ENCODE results near the gene VDAC1. TPM values are rescaled to one million over a fixed set of nuclear protein-coding genes. Genes with fewer than 3 reads are reported as not detected.
"Not testable (repeated sequence)": the region's sequence is repeated elsewhere in the genome, so short reads cannot be mapped to it uniquely, and the experiment has no call there.

Gene VDAC1
- total RNA-seq, 1 experiment from 2014 or later: 303 TPM

DNA sequence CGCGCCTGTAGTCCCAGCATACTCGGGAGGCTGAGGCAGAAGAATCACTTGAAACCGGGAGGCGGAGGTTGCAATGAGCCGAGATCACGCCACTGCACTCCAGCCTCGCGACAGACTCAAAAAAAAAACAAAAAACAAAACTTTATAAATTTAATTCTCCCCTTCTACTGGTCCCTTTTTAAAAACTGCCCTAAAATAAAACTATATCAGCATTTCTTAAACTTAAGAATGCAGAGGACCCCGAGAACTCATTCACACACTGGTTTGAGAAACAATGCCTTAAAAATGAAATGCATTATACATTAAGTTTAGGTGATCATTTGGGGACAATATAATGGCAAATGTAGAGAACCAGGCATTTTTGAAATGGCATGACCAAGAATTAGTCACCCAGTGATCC, 38.7 kb downstream of the VDAC1 start:
- H3K9ac ChIP-seq (ENCODE audit: low read length): no peak overlapping the region
- 0 out of 2 replicates have a peak, but pooled peaks cover 4% of the 10 kb centered on the region for H3K36me3 ChIP-seq (ENCODE audit: insufficient read depth, low read length)
- no peaks in the 10 kb centered on the region for H3K9me3 ChIP-seq (ENCODE audit: low read length)
- H4K20me1 ChIP-seq (ENCODE audit: insufficient read depth, low read depth, low read length): no peaks in the 10 kb centered on the region
- no peak overlapping the region for H3K4me2 ChIP-seq (ENCODE audit: low read depth, low read length, poor library complexity, severe bottlenecking)
- peaks cover 69% of the 10 kb centered on the region for H3K79me2 ChIP-seq (ENCODE audit: low read length)
- no peak overlapping the region for H2AFZ ChIP-seq (ENCODE audit: low read length)
- H3K4me1 ChIP-seq (ENCODE audit: low read length): peaks cover 38% of the 10 kb centered on the region
- H3K27ac ChIP-seq (ENCODE audit: low read length): no peak overlapping the region
- no peak overlapping the region for H3K4me3 ChIP-seq (ENCODE audit: low read length)
- no peaks in the 10 kb centered on the region for H3K9me2 ChIP-seq (replicated peaks; ENCODE audit: insufficient read depth, low read length)
- DNase-seq: no peak
- H3K27me3 ChIP-seq (ENCODE audit: low read length): no peaks in the 10 kb centered on the region

- no peak overlapping the region for H2AFZ ChIP-seq (ENCODE audit: low read length)
- H3K9me3 ChIP-seq (ENCODE audit: low read length): no peaks in the 10 kb centered on the region
- peaks cover 32% of the 10 kb centered on the region for H3K4me1 ChIP-seq (ENCODE audit: low read length)
- H3K79me2 ChIP-seq (ENCODE audit: low read length): peaks cover 84% of the 10 kb centered on the region
- no peaks in the 10 kb centered on the region for H4K20me1 ChIP-seq (ENCODE audit: insufficient read depth, low read depth, low read length)
- H3K27ac ChIP-seq (ENCODE audit: low read length): no peak overlapping the region
- H3K4me2 ChIP-seq (ENCODE audit: low read depth, low read length, poor library complexity, severe bottlenecking): no peak overlapping the region
- no peak overlapping the region for H3K4me3 ChIP-seq (ENCODE audit: low read length)
- no peak overlapping the region for H3K9ac ChIP-seq (ENCODE audit: low read length)
- H3K27me3 ChIP-seq (ENCODE audit: low read length): no peaks in the 10 kb centered on the region
- peaks cover 12% of the 10 kb centered on the region; the same call in 1 of the 2 replicates for H3K36me3 ChIP-seq (ENCODE audit: insufficient read depth, low read length)
- no peak for DNase-seq
- no peaks in the 10 kb centered on the region for H3K9me2 ChIP-seq (replicated peaks; ENCODE audit: insufficient read depth, low read length)
Measured at GRCh38 chr5:133963493-133964128, 41.2 kb downstream of the VDAC1 start.

GRCh38 chr5:133962801-133963476, 41.8 kb downstream of the VDAC1 start:
- Histone ChIP-seq H3K9me2 (replicated peaks; ENCODE audit: insufficient read depth, low read length) (no peaks in the 10 kb centered on the region), H3K4me3 (ENCODE audit: low read length) (no peak overlapping the region), H3K4me1 (ENCODE audit: low read length) (peaks cover 34% of the 10 kb centered on the region), H3K27ac (ENCODE audit: low read length) (no peak overlapping the region), H4K20me1 (ENCODE audit: insufficient read depth, low read depth, low read length) (no peaks in the 10 kb centered on the region), H3K36me3 (ENCODE audit: insufficient read depth, low read length) (peaks cover 12% of the 10 kb centered on the region; the same call in 1 of the 2 replicates), H3K9me3 (ENCODE audit: low read length) (no peaks in the 10 kb centered on the region), H3K9ac (ENCODE audit: low read length) (no peak overlapping the region), H2AFZ (ENCODE audit: low read length) (no peak overlapping the region), H3K27me3 (ENCODE audit: low read length) (no peaks in the 10 kb centered on the region), H3K79me2 (ENCODE audit: low read length) (peaks cover 80% of the 10 kb centered on the region), H3K4me2 (ENCODE audit: low read depth, low read length, poor library complexity, severe bottlenecking) (no peak overlapping the region)
- no peak for DNase-seq

- H3K4me2 ChIP-seq (ENCODE audit: low read depth, low read length, poor library complexity, severe bottlenecking): no peak overlapping the region
- no peaks in the 10 kb centered on the region for H3K27me3 ChIP-seq (ENCODE audit: low read length)
- H3K4me1 ChIP-seq (ENCODE audit: low read length): peaks cover 33% of the 10 kb centered on the region
- no peak overlapping the region for H3K27ac ChIP-seq (ENCODE audit: low read length)
- no peaks in the 10 kb centered on the region for H4K20me1 ChIP-seq (ENCODE audit: insufficient read depth, low read depth, low read length)
- no peak overlapping the region for H3K4me3 ChIP-seq (ENCODE audit: low read length)
- no peaks in the 10 kb centered on the region for H3K9me2 ChIP-seq (replicated peaks; ENCODE audit: insufficient read depth, low read length)
- H3K79me2 ChIP-seq (ENCODE audit: low read length): peaks cover 72% of the 10 kb centered on the region
- no peak overlapping the region for H3K9ac ChIP-seq (ENCODE audit: low read length)
- peaks cover 12% of the 10 kb centered on the region; the same call in 1 of the 2 replicates for H3K36me3 ChIP-seq (ENCODE audit: insufficient read depth, low read length)
- no peak overlapping the region for H2AFZ ChIP-seq (ENCODE audit: low read length)
- no peak for DNase-seq
- no peaks in the 10 kb centered on the region for H3K9me3 ChIP-seq (ENCODE audit: low read length)
Measured at GRCh38 chr5:133962131-133962530, 42.6 kb downstream of the VDAC1 start.

DNA sequence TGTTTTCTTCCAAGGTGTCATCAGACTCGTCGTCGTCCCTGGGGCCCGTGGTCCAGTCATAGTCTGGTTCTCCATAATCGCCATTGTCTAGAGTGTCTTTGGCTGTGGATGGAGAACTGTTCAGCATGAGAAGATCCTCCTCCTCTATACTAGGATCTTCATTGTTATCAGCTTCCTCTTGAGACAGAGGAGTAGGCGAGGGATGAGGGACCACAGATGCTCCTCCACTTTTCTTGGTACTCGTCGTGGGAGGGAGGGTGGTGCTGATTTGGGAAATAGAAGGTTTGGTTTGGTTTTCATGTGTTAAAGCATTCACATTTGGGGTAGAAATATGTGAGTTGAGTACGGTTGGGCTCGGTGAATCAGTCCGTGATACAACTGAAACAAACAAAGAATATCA, 45.1 kb downstream of the VDAC1 start:
- Histone ChIP-seq H3K9me3 (ENCODE audit: low read length) (no peaks in the 10 kb centered on the region), H3K4me1 (ENCODE audit: low read length) (peaks cover 25% of the 10 kb centered on the region), H2AFZ (ENCODE audit: low read length) (no peak overlapping the region), H3K79me2 (ENCODE audit: low read length) (peaks cover 47% of the 10 kb centered on the region), H3K4me2 (ENCODE audit: low read depth, low read length, poor library complexity, severe bottlenecking) (no peak overlapping the region), H3K27me3 (ENCODE audit: low read length) (no peaks in the 10 kb centered on the region), H3K9ac (ENCODE audit: low read length) (no peak overlapping the region), H3K36me3 (ENCODE audit: insufficient read depth, low read length) (peaks cover 24% of the 10 kb centered on the region; the same call in 1 of the 2 replicates), H4K20me1 (ENCODE audit: insufficient read depth, low read depth, low read length) (no peaks in the 10 kb centered on the region), H3K4me3 (ENCODE audit: low read length) (no peak overlapping the region), H3K27ac (ENCODE audit: low read length) (no peak overlapping the region), H3K9me2 (replicated peaks; ENCODE audit: insufficient read depth, low read length) (no peaks in the 10 kb centered on the region)
- no peak for DNase-seq

GRCh38 chr5:133957591-133957990, 47.2 kb downstream of the VDAC1 start:
- no peaks in the 10 kb centered on the region for H3K9me2 ChIP-seq (replicated peaks; ENCODE audit: insufficient read depth, low read length)
- peaks cover 23% of the 10 kb centered on the region for H3K4me1 ChIP-seq (ENCODE audit: low read length)
- H3K36me3 ChIP-seq (ENCODE audit: insufficient read depth, low read length): peaks cover 24% of the 10 kb centered on the region; the same call in 1 of the 2 replicates
- DNase-seq: no peak
- no peaks in the 10 kb centered on the region for H3K27me3 ChIP-seq (ENCODE audit: low read length)
- H3K4me2 ChIP-seq (ENCODE audit: low read depth, low read length, poor library complexity, severe bottlenecking): no peak overlapping the region
- H3K9ac ChIP-seq (ENCODE audit: low read length): no peak overlapping the region
- H4K20me1 ChIP-seq (ENCODE audit: insufficient read depth, low read depth, low read length): no peaks in the 10 kb centered on the region
- no peak overlapping the region for H3K4me3 ChIP-seq (ENCODE audit: low read length)
- H3K79me2 ChIP-seq (ENCODE audit: low read length): peaks cover 26% of the 10 kb centered on the region
- H2AFZ ChIP-seq (ENCODE audit: low read length): no peak overlapping the region
- no peaks in the 10 kb centered on the region for H3K9me3 ChIP-seq (ENCODE audit: low read length)
- H3K27ac ChIP-seq (ENCODE audit: low read length): 0 out of 2 replicates have a peak overlapping the region, but pooled peaks have one; percentile 13

DNA sequence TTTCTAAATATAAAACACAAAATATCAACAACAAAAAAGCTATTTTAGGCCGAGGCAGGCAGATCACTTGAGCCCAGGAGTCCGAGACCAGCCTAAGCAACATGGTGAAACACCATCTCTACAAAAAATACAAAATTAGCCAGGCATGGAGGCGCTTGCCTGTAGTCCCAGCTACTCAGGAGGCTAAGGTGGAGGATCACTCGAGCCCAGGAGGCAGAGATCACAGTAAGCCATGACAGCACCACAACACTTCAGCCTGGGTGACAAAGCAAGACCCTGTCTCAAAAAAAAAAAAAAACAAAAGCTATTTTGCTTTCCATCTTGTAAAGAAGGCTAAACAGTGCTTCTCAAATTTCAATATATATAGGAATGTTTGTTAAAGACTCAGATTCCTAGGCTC, 47.7 kb downstream of the VDAC1 start:
- peaks cover 24% of the 10 kb centered on the region; the same call in 1 of the 2 replicates for H3K36me3 ChIP-seq (ENCODE audit: insufficient read depth, low read length)
- H3K4me1 ChIP-seq (ENCODE audit: low read length): peaks cover 19% of the 10 kb centered on the region
- H3K79me2 ChIP-seq (ENCODE audit: low read length): peaks cover 21% of the 10 kb centered on the region
- no peak overlapping the region for H2AFZ ChIP-seq (ENCODE audit: low read length)
- H3K27ac ChIP-seq (ENCODE audit: low read length): no peak overlapping the region
- H4K20me1 ChIP-seq (ENCODE audit: insufficient read depth, low read depth, low read length): no peaks in the 10 kb centered on the region
- DNase-seq: no peak
- no peak overlapping the region for H3K9ac ChIP-seq (ENCODE audit: low read length)
- no peak overlapping the region for H3K4me2 ChIP-seq (ENCODE audit: low read depth, low read length, poor library complexity, severe bottlenecking)
- H3K27me3 ChIP-seq (ENCODE audit: low read length): no peaks in the 10 kb centered on the region
- H3K9me2 ChIP-seq (replicated peaks; ENCODE audit: insufficient read depth, low read length): no peaks in the 10 kb centered on the region
- no peak overlapping the region for H3K4me3 ChIP-seq (ENCODE audit: low read length)
- H3K9me3 ChIP-seq (ENCODE audit: low read length): no peaks in the 10 kb centered on the region

DNA sequence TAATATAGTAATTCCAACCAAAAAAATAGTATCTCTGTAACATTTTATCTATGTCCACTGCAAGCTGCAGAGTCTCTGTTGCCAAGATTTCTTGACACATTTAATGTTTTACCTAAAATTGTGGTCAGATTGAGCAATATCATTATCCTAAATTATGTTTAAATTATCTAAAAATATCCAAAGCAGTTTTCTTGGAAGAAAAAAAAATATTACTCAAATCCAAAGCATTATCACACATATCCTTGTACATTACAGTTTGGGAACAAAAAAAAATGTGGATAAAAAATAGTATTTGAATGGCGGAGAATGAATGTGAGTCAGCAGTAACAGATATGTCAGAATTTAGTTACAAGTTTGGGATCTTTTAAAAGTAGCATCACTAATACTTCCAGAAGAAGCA, 48.6 kb downstream of the VDAC1 start:
- peaks cover 19% of the 10 kb centered on the region for H3K4me1 ChIP-seq (ENCODE audit: low read length)
- peaks cover 15% of the 10 kb centered on the region for H3K79me2 ChIP-seq (ENCODE audit: low read length)
- H3K9me3 ChIP-seq (ENCODE audit: low read length); H3K4me3 ChIP-seq (ENCODE audit: low read length); H3K9ac ChIP-seq (ENCODE audit: low read length); H4K20me1 ChIP-seq (ENCODE audit: insufficient read depth, low read depth, low read length); H3K9me2 ChIP-seq (replicated peaks; ENCODE audit: insufficient read depth, low read length); DNase-seq; H3K27ac ChIP-seq (ENCODE audit: low read length); H2AFZ ChIP-seq (ENCODE audit: low read length); H3K4me2 ChIP-seq (ENCODE audit: low read depth, low read length, poor library complexity, severe bottlenecking); H3K27me3 ChIP-seq (ENCODE audit: low read length): not testable (repeated sequence)
- H3K36me3 ChIP-seq (ENCODE audit: insufficient read depth, low read length): peaks cover 24% of the 10 kb centered on the region; the same call in 1 of the 2 replicates

All from Karpas-422 (cell line).